HEK293T (cell line): Measurements from ENCODE around the gene EP300.

Experiments used
- CTCF ChIA-PET: fragments of 350-600 bp; formaldehyde crosslinking; extraction: SDS; loops from one replicate; lab custom pipeline; 2021; ENCODE audit warnings: antibody characterized with exemption, inconsistent platforms; lab: Yijun Ruan, JAX
- POLR2A ChIA-PET: fragments of 350-600 bp; formaldehyde crosslinking; extraction: SDS; loops from one replicate; lab custom pipeline; 2020; ENCODE audit warnings: antibody characterized with exemption, inconsistent platforms; lab: Yijun Ruan, JAX
- DNase-seq: peaks from one replicate; pipeline ENCODE4 v3.0.0; 2012; ENCODE audit warnings: mixed read lengths; ENCODE audit errors: extremely low spot score
- ARNT ChIP-seq: fragments of 450-650 bp; IDR thresholded peaks from 2 replicates; pipeline ENCODE4 v1.6.1; 2017; ENCODE audit warnings: mild to moderate bottlenecking
- BHLHE40 ChIP-seq: fragments of 450-650 bp; IDR thresholded peaks from 2 replicates; pipeline ENCODE4 v1.6.1; 2016; ENCODE audit warnings: mild to moderate bottlenecking, moderate library complexity, borderline replicate concordance
- CTBP1 ChIP-seq: fragments of 450-650 bp; IDR thresholded peaks from 2 replicates; pipeline ENCODE4 v1.6.1; 2016; ENCODE audit warnings: borderline replicate concordance
- ELF4 ChIP-seq: fragments of 450-650 bp; IDR thresholded peaks from 2 replicates; pipeline ENCODE4 v1.6.1; 2017; ENCODE audit warnings: antibody characterized with exemption
- FOXA1 ChIP-seq: fragments of 450-650 bp; IDR thresholded peaks from 2 replicates; pipeline ENCODE4 v1.6.1; 2016; ENCODE audit warnings: mild to moderate bottlenecking
- FOXK2 ChIP-seq: fragments of 450-650 bp; IDR thresholded peaks from 2 replicates; pipeline ENCODE4 v1.6.1; 2016; ENCODE audit warnings: mild to moderate bottlenecking
- FOXM1 ChIP-seq: fragments of 450-650 bp; IDR thresholded peaks from 2 replicates; pipeline ENCODE4 v1.6.1; 2017; ENCODE audit warnings: mild to moderate bottlenecking, borderline replicate concordance
- HDGF ChIP-seq: fragments of 450-650 bp; IDR thresholded peaks from 2 replicates; pipeline ENCODE4 v1.6.1; 2017; ENCODE audit warnings: antibody characterized with exemption, borderline replicate concordance
- L3MBTL2 ChIP-seq: fragments of 450-650 bp; conservative IDR thresholded peaks from 2 replicates; pipeline ENCODE4 v1.6.1; 2016; ENCODE audit warnings: mild to moderate bottlenecking
- LEF1 ChIP-seq: fragments of 450-650 bp; IDR thresholded peaks from 2 replicates; pipeline ENCODE4 v1.6.1; 2017; ENCODE audit warnings: mild to moderate bottlenecking, borderline replicate concordance
- NFRKB ChIP-seq: fragments of 450-650 bp; IDR thresholded peaks from 2 replicates; pipeline ENCODE4 v1.6.1; 2016; ENCODE audit warnings: mild to moderate bottlenecking, moderate library complexity
- SP1 ChIP-seq: fragments of 450-650 bp; IDR thresholded peaks from 2 replicates; pipeline ENCODE4 v1.6.1; 2017
- SUZ12 ChIP-seq: fragments of 450-650 bp; IDR thresholded peaks from 2 replicates; pipeline ENCODE4 v1.6.1; 2016; ENCODE audit warnings: mild to moderate bottlenecking
- TARDBP ChIP-seq: fragments of 450-650 bp; IDR thresholded peaks from 2 replicates; pipeline ENCODE4 v1.6.1; 2016
- ZNF384 ChIP-seq: fragments of 450-650 bp; IDR thresholded peaks from 2 replicates; pipeline ENCODE4 v1.6.1; 2016
- TF ChIP-seq, protein P1 (sequence below): fragments of 450-650 bp; IDR thresholded peaks from 2 replicates; pipeline ENCODE4 v1.6.1; 2016

Gene EP300

DNA sequence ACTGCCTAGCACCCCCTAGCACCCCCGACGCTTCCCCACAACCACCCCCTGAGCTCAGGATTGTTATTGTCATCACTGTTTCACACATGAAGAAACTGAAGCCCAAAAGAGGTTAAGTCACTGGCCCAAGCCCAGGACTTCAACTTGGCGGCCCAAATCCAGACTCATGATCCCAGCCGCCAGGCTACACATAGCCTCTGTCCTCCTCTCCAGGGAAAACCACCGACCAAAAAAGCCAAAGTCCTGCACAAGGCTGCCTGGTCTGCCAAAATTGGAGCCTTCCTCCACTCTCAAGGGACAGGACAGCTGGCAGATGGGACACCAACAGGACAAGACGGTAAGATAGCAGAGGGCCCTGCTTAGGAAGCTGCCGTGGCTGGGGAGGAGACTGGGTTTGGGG lies 123.5 kb downstream of the EP300 start:
- DNase-seq = no peak
- TF ChIP-seq FOXA1 = no peak
- TF ChIP-seq, protein P1, sequence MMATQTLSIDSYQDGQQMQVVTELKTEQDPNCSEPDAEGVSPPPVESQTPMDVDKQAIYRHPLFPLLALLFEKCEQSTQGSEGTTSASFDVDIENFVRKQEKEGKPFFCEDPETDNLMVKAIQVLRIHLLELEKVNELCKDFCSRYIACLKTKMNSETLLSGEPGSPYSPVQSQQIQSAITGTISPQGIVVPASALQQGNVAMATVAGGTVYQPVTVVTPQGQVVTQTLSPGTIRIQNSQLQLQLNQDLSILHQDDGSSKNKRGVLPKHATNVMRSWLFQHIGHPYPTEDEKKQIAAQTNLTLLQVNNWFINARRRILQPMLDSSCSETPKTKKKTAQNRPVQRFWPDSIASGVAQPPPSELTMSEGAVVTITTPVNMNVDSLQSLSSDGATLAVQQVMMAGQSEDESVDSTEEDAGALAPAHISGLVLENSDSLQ = no peak
- POLR2A ChIA-PET = no interaction called here
- CTCF ChIA-PET = no interaction called here

DNA sequence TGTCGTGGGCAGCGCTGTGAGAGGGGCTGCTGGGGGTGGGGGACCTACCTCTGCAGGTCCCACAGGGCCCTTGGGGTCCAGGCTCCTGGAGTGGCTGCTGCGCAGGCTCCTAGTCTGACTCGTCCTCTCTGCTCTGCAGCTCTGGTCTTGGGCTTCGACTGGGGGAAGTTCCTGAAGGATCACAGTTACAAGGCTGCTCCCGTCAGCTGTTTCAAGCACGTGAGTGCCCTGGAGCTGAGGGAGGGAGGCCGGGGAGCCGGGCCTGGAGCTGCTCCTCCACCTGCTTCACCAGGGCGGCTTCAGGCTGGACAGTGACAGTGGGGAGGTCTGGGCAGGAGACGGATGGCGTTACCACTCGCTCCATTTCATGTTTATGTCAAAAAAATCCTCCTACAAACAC lies 124.6 kb downstream of the EP300 start:
- TF ChIP-seq, protein P1 = no peak
- no peak for TF ChIP-seq CTBP1
- TF ChIP-seq LEF1 = no peak
- no peak for TF ChIP-seq NFRKB
- no peak for TF ChIP-seq TARDBP
- TF ChIP-seq ZNF384 = no peak
- no peak for TF ChIP-seq SP1
- TF ChIP-seq FOXA1 = no peak
- no peak for TF ChIP-seq ELF4
- no peak for TF ChIP-seq L3MBTL2
- no peak for TF ChIP-seq FOXM1
- no peak for TF ChIP-seq FOXK2
- no peak for DNase-seq
- ChIA-PET POLR2A (interaction anchor here (1.4 kb wide), 1 partner anchor 27 kb away, joined by 3 read pairs; no protein-coding TSS in a partner anchor), CTCF (no interaction called here)

DNA sequence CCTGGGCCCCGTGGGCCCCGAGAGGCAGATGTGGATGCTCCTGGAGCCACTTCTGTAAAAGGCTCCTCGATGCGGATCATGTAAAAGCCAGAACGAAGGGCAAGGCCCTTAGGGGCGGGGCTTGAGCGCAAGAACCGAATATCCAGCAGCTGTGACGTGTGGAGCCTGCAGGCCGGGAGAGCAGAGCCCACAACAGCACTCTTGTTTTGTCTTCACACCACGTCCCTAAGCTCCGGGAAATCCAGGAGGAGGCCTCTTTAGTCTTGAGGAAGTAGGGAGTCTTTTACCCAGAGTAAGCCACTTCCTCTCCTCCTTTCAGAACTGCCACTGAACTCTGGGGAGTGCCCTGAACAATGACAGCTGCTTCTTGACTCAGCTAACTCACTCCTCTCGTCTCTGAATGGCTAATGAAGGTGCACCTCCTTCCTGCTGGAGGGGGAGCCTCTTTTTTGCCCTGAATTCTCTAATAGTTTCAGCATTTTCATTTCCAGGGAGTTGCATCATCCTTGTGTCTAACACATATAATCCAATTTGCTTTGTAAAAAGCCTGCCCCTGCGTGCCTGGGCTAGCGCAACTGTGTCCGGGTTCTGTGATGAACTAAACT lies 125.3 kb downstream of the EP300 start:
- DNase-seq = no peak
- no peak for TF ChIP-seq L3MBTL2
- CTCF ChIA-PET = no interaction called here
- POLR2A ChIA-PET = interaction anchor here (0.8 to 1.4 kb wide), 2 partner anchors 26 to 163 kb away, joined by 3 read pairs; no protein-coding TSS in a partner anchor

DNA sequence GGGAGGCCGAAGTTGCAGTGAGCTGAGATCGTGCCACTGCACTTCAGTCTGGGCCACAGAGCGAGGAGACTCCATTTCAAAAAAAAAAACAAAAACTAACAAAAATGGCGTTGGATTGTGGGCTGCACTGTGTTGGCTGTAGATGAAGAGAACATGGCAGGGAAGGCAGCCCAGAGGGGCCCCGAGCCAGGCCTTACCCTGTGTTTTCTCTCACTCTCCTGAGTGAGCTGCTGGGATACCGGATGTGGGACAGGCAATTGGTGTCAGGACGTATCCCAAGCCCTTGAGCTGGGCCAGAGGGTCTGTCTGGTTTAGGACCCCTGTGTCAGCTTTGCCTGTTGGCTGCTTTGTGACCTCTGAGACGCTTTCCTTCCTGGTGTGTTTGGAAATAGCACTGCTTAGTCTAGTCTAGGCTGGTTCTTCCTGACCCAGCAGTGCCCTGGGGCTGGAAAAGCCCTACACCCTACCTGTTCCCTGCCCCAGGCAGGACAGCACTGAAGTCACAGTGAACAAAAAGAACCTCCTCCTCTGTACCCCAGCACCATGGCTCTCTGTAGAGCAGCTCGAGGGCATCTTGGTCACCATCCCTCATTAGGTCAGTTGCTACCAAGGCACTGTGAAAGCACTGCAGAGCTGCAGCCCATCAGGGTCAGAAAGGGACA lies 130.6 kb downstream of the EP300 start:
- TF ChIP-seq SP1 (no peak), L3MBTL2 (no peak), FOXA1 (no peak), LEF1 (no peak), ARNT (no peak), CTBP1 (no peak), FOXK2 (no peak), TARDBP (no peak), SUZ12 (no peak)
- TF ChIP-seq, protein P1 = no peak
- POLR2A ChIA-PET = no interaction called here
- CTCF ChIA-PET = no interaction called here
- DNase-seq = no peak

DNA sequence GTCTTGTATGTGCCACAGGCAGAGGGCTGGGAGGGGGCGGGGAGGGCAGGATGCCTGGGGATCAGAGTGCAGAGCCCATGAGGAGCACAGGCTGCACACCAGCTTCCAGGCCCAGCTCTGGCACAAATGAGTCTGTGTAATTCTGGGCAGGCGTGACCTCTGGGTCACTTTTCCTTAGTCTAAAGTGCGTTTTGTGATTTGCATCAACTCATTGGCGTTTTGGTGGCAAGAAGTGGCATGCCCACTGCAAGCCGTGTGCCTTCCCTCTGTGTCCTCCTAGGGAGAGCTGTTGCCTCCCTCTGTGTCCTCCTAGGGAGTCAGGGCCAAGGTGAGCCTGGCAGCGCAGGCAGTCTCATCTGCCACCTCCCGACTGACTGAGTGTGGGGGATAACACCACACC lies 131.1 kb downstream of the EP300 start:
- no peak for TF ChIP-seq FOXK2
- TF ChIP-seq CTBP1 = no peak
- TF ChIP-seq BHLHE40 = no peak
- TF ChIP-seq L3MBTL2 = no peak
- no peak for TF ChIP-seq FOXA1
- TF ChIP-seq ZNF384 = no peak
- TF ChIP-seq SUZ12 = no peak
- no peak for TF ChIP-seq HDGF
- TF ChIP-seq, protein P1 = no peak
- no peak for TF ChIP-seq ARNT
- no peak for TF ChIP-seq LEF1
- no peak for TF ChIP-seq ELF4
- no peak for TF ChIP-seq FOXM1
- CTCF ChIA-PET = no interaction called here
- DNase-seq = no peak
- POLR2A ChIA-PET = no interaction called here

DNA sequence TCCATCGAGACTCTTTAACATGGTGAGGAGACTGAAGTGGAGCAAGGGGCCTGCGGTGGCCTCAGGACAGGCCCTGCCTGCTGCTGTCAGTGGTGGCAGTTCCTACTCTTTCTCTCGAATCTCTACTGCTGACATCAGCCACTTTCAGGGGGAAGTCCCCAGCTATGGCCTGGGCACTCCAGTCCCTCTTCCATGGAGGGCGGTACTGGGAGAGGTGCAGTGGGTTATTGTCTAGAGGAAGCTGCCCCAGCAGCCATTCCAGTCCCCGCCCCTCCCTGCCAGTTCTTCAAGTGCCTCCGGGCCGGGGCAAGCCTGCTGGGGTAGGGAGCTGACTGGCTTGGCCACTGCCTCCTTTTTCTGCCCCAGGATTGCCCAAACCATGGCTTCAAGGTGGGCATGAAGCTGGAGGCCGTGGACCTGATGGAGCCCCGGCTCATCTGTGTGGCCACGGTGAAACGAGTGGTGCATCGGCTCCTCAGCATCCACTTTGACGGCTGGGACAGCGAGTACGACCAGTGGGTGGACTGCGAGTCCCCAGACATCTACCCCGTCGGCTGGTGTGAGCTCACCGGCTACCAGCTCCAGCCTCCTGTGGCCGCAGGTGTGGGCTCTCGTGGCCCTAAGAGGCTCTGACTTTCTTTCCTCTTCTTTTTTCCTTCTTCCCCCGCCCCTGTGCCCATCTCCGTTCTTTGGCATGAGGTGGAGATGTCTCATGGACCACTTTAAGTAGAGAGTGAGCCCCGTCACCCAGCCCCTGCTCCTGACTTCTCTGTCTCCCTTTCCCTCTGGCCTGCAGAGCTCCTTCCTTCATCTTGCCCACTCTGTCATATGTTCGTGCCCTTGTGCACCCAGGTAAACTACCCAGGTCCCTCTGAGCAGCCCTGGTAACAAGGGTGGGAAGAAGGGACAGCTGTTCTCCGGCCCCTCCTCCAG lies 134.6 kb downstream of the EP300 start:
- no peak for DNase-seq
- TF ChIP-seq LEF1 (no peak), ZNF384 (no peak), SP1 (no peak), FOXK2 (no peak), ARNT (no peak), CTBP1 (no peak), FOXA1 (no peak), FOXM1 (no peak), ELF4 (no peak), L3MBTL2 (no peak), NFRKB (no peak), SUZ12 (no peak), BHLHE40 (no peak), HDGF (no peak), TARDBP (no peak)
- TF ChIP-seq, protein P1 = no peak
- CTCF ChIA-PET = interaction anchor here (0.6 kb wide), 1 partner anchor 115 kb away, joined by 3 read pairs; no protein-coding TSS in a partner anchor
- POLR2A ChIA-PET = no interaction called here
